Loucy (cell line): ENCODE data around the gene ERFL.

Experiments used
- CTCF ChIP-seq: fragments of 200-600 bp; sonication (generic); conservative IDR thresholded peaks from 2 replicates; pipeline ENCODE4 v1.5.1; 2014; ENCODE audit warnings: mild to moderate bottlenecking, antibody characterized with exemption, low read length
- EZH2phosphoT487 ChIP-seq: fragments of 200-600 bp; IDR thresholded peaks from 2 replicates; pipeline ENCODE4 v1.6.1; 2018; ENCODE audit warnings: antibody characterized with exemption, mild to moderate bottlenecking, moderate library complexity, borderline replicate concordance

- TF ChIP-seq CTCF (no peak), EZH2phosphoT487 (no peak)
These were observed 59.9 kb downstream of the ERFL start for GRCh38 chr19:41868120-41868988.
